Hepatocyte (in vitro differentiated cells): ENCODE measurements around the gene KLHL1.

Experiments
- EZH2 ChIP-seq: fragments of 200-600 bp; sonication (generic); IDR thresholded peaks from 2 replicates; pipeline ENCODE4 v1.6.1; 2016; ENCODE audit warnings: antibody characterized with exemption, mild to moderate bottlenecking, borderline replicate concordance
- EZH2phosphoT487 ChIP-seq: fragments of 200-600 bp; sonication (generic); IDR thresholded peaks from one replicate; pipeline ENCODE4 v1.6.1; 2018; ENCODE audit warnings: antibody characterized with exemption, mild to moderate bottlenecking, low read depth, moderate library complexity; ENCODE audit not compliant: unreplicated experiment, severe bottlenecking
- TF ChIP-seq, protein P1 (sequence below): fragments of 200-600 bp; sonication (generic); IDR thresholded peaks from 2 replicates; pipeline ENCODE4 v1.5.1; 2016; ENCODE audit warnings: antibody characterized with exemption, mild to moderate bottlenecking; ENCODE audit not compliant: poor library complexity

DNA sequence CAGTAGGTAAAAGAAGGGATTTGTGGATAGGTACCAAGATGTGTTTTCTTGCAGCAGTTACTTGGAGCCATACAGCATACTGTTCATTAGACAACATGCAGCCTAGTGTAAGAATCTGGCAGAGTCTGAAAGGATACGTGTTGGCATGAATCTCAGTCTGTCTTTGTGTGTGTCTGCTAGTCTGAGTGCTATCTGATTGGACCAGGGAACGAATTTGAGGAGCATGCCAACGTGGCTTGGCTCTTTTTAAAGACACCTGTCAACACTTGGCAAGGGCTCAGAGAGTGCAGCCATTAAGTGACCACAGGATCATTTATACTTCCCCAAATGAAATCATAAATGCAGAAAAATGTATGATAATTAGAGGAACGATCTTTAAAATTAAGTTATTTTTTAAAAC, 28.2 kb downstream of the KLHL1 start:
- TF ChIP-seq, protein P1, sequence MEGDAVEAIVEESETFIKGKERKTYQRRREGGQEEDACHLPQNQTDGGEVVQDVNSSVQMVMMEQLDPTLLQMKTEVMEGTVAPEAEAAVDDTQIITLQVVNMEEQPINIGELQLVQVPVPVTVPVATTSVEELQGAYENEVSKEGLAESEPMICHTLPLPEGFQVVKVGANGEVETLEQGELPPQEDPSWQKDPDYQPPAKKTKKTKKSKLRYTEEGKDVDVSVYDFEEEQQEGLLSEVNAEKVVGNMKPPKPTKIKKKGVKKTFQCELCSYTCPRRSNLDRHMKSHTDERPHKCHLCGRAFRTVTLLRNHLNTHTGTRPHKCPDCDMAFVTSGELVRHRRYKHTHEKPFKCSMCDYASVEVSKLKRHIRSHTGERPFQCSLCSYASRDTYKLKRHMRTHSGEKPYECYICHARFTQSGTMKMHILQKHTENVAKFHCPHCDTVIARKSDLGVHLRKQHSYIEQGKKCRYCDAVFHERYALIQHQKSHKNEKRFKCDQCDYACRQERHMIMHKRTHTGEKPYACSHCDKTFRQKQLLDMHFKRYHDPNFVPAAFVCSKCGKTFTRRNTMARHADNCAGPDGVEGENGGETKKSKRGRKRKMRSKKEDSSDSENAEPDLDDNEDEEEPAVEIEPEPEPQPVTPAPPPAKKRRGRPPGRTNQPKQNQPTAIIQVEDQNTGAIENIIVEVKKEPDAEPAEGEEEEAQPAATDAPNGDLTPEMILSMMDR: no peak
- TF ChIP-seq EZH2: no peak
- no peak for TF ChIP-seq EZH2phosphoT487
